Central memory CD8-positive, alpha-beta T cell (primary cell): Measurements from ENCODE around the gene AOX1.
"Not testable (repeated sequence)": the region's sequence is repeated elsewhere in the genome, so short reads cannot be mapped to it uniquely, and the experiment has no call there.

ENCODE experiments used
- ATAC-seq: fragments of 150-1000 bp; cut with Tn5 transposase; replicated peaks from 2 replicates; pipeline ENCODE4 v1.10.0; 2022; ENCODE audit warnings: mild to moderate bottlenecking, moderate FRiP score, moderate number of reproducible peaks; ENCODE audit not compliant: poor library complexity, severe bottlenecking; ENCODE audit errors: extremely low read depth
- DNase-seq, 2 donors: peaks; one replicate each; pipeline ENCODE4 v3.0.0; 2021; ENCODE audit warnings: low spot score in 2 of 2
- H3K27ac Mint-ChIP-seq: one replicate; pipeline ENCODE4 v1.8.0; 2022; ENCODE audit warnings: low read depth, mild to moderate bottlenecking, moderate library complexity, mixed read lengths
- H3K27me3 Mint-ChIP-seq: one replicate; pipeline ENCODE4 v1.8.0; 2022; ENCODE audit warnings: mixed read lengths
- H3K36me3 Mint-ChIP-seq: one replicate; pipeline ENCODE4 v1.8.0; 2022; ENCODE audit warnings: mild to moderate bottlenecking, moderate library complexity, mixed read lengths; ENCODE audit not compliant: insufficient read depth
- H3K4me1 Mint-ChIP-seq: one replicate; pipeline ENCODE4 v1.8.0; 2022; ENCODE audit warnings: mixed read lengths
- H3K4me3 Mint-ChIP-seq: one replicate; pipeline ENCODE4 v1.8.0; 2022; ENCODE audit warnings: mild to moderate bottlenecking, moderate library complexity, mixed read lengths
- H3K9me3 Mint-ChIP-seq: one replicate; pipeline ENCODE4 v1.8.0; 2022; ENCODE audit warnings: mixed read lengths

Gene AOX1

DNA sequence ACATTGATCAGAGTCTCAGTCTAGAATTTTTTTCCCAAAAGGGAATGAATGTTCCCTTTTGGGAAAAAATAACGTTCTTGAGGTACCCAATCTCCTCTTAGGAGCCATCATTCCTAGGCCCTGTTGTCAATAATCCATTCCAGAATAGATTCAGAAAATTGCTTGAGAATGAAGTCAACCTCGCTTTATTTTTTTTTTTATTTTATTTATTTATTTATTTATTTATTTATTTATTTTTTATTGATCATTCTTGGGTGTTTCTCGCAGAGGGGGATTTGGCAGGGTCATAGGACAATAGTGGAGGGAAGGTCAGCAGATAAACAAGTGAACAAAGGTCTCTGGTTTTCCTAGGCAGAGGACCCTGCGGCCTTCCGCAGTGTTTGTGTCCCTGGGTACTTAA lies 96.6 kb downstream of the AOX1 start:
- peaks cover 13% of the 10 kb centered on the region for H3K27me3 Mint-ChIP-seq
- not testable (repeated sequence) for DNase-seq, H3K27ac Mint-ChIP-seq, H3K4me1 Mint-ChIP-seq, H3K4me3 Mint-ChIP-seq, H3K36me3 Mint-ChIP-seq, H3K9me3 Mint-ChIP-seq, ATAC-seq

DNA sequence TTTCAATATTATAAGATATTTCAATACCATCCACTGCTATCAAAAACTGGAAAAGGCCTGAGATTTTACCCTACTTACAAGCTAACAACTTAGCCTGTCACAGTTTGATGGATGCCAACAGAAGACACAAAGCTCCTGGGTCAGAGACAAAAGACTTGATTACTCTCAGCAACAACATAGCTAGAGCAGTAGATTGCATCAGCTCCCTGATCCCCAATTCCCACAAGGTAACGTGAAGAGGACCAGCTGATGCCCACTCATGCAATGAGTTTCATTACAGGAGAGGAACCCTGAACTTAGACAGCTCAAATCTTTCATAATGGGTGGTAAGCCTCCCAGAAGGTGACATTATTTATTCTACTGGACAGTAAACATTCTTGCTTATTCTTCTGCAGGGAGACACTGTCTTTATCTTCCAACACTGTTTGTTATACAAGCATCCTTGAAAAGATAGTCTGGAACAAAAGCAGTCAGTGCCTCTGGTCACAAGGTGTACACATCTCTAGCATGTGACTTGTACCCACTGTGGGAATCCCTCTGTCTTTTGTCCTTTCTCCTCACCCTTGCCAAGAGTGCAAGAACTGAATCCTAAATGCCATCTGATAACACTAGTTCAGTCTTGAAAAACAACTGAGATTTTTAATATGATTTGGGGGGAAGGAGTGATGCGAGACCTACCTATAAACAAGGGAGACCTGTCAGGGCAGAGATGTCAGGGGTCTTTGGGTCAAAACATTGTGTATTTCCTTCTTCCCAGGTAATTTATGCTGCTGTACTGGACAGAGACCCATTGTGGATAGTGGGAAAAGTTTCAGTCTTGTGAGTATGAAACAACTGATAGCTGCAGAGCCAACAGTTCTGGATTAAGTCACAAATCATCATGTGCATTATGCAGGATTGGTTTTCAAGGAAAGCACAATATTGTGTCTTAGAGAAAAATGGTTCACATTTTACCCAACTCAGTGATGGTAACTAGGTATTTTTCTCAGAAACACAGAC lies 102.4 kb downstream of the AOX1 start:
- Mint-ChIP-seq H3K27ac (no peak overlapping the region), H3K9me3 (no peaks in the 10 kb centered on the region), H3K4me1 (no peaks in the 10 kb centered on the region), H3K4me3 (no peak overlapping the region), H3K27me3 (no peaks in the 10 kb centered on the region), H3K36me3 (peaks cover 1% of the 10 kb centered on the region)
- no peak for ATAC-seq
- DNase-seq, result no peak

DNA sequence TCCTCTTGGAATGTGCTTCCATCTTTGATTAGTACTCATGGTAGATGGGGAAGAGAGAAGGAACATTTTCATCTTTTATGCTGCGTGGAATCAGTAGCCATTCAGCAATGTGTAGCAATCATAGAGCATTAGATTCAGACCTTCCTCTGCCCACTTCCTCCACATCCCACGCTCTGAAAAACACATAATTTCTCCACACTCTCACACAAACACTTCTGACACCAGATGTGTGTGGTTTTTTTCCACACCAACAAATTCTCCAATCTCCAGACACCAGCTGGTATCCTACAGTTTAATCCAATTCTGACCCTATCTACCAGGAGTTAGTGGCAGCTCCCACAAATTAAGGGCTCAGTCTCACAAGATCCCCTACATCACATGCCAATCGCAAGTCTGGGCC lies 103.3 kb downstream of the AOX1 start:
- DNase-seq (no peak), ATAC-seq (no peak)
- H3K27me3 Mint-ChIP-seq, result no peaks in the 10 kb centered on the region
- H3K36me3 Mint-ChIP-seq, result peaks cover 1% of the 10 kb centered on the region
- H3K27ac Mint-ChIP-seq, result no peak overlapping the region
- H3K9me3 Mint-ChIP-seq, result no peaks in the 10 kb centered on the region
- no peak overlapping the region for H3K4me3 Mint-ChIP-seq
- H3K4me1 Mint-ChIP-seq, result no peaks in the 10 kb centered on the region

- DNase-seq (no peak), ATAC-seq (no peak)
- H3K27ac Mint-ChIP-seq, result no peak overlapping the region
- no peaks in the 10 kb centered on the region for H3K27me3 Mint-ChIP-seq
- no peaks in the 10 kb centered on the region for H3K9me3 Mint-ChIP-seq
- H3K4me3 Mint-ChIP-seq, result no peak overlapping the region
- no peaks in the 10 kb centered on the region for H3K36me3 Mint-ChIP-seq
- H3K4me1 Mint-ChIP-seq, result no peaks in the 10 kb centered on the region
Measured at GRCh38 chr2:200693836-200694470, 108.1 kb downstream of the AOX1 start.

- DNase-seq (no peak), ATAC-seq (no peak)
- Mint-ChIP-seq H3K4me3 (no peak overlapping the region), H3K4me1 (no peaks in the 10 kb centered on the region), H3K27me3 (no peaks in the 10 kb centered on the region), H3K36me3 (no peaks in the 10 kb centered on the region), H3K27ac (no peak overlapping the region), H3K9me3 (no peaks in the 10 kb centered on the region)
Measured at GRCh38 chr2:200695191-200695590, 109.4 kb downstream of the AOX1 start.

GRCh38 chr2:200695601-200696000 lies 109.8 kb downstream of the AOX1 start:
- Mint-ChIP-seq H3K4me3 (no peak overlapping the region), H3K9me3 (no peaks in the 10 kb centered on the region), H3K27me3 (no peaks in the 10 kb centered on the region), H3K36me3 (no peaks in the 10 kb centered on the region), H3K4me1 (no peaks in the 10 kb centered on the region), H3K27ac (no peak overlapping the region)
- no peak for DNase-seq
- no peak for ATAC-seq

GRCh38 chr2:200698217-200698616 lies 112.4 kb downstream of the AOX1 start:
- ATAC-seq, result no peak

GRCh38 chr2:200699310-200699709 lies 113.5 kb downstream of the AOX1 start:
- Mint-ChIP-seq H3K36me3 (no peaks in the 10 kb centered on the region), H3K27ac (no peak overlapping the region), H3K4me3 (no peak overlapping the region), H3K9me3 (no peaks in the 10 kb centered on the region), H3K27me3 (no peaks in the 10 kb centered on the region), H3K4me1 (peaks cover 6% of the 10 kb centered on the region)
- DNase-seq, result no peak
- ATAC-seq, result no peak

More at GRCh38 chr2:200698217-200698616, 112.4 kb downstream of the AOX1 start:
- Mint-ChIP-seq H3K4me1 (peaks cover 6% of the 10 kb centered on the region), H3K27ac (no peak overlapping the region), H3K27me3 (no peaks in the 10 kb centered on the region), H3K36me3 (no peaks in the 10 kb centered on the region), H3K4me3 (no peak overlapping the region), H3K9me3 (no peaks in the 10 kb centered on the region)
- DNase-seq, result no peak

GRCh38 chr2:200700856-200701255 lies 115.0 kb downstream of the AOX1 start:
- peaks cover 6% of the 10 kb centered on the region for H3K4me1 Mint-ChIP-seq

GRCh38 chr2:200702044-200702443 lies 116.2 kb downstream of the AOX1 start:
- ATAC-seq (no peak), DNase-seq (no peak)
- Mint-ChIP-seq H3K27ac (no peak overlapping the region), H3K4me3 (no peak overlapping the region), H3K4me1 (peaks cover 6% of the 10 kb centered on the region), H3K27me3 (no peaks in the 10 kb centered on the region), H3K36me3 (no peaks in the 10 kb centered on the region), H3K9me3 (no peaks in the 10 kb centered on the region)

More at GRCh38 chr2:200700856-200701255, 115.0 kb downstream of the AOX1 start:
- no peak overlapping the region for H3K27ac Mint-ChIP-seq
- no peak overlapping the region for H3K4me3 Mint-ChIP-seq
- DNase-seq, result no peak
- H3K9me3 Mint-ChIP-seq, result no peaks in the 10 kb centered on the region
- H3K36me3 Mint-ChIP-seq, result no peaks in the 10 kb centered on the region
- no peaks in the 10 kb centered on the region for H3K27me3 Mint-ChIP-seq
- no peak for ATAC-seq

- Mint-ChIP-seq H3K9me3 (no peaks in the 10 kb centered on the region), H3K4me1 (peaks cover 6% of the 10 kb centered on the region), H3K36me3 (no peaks in the 10 kb centered on the region), H3K27ac (no peak overlapping the region), H3K27me3 (no peaks in the 10 kb centered on the region), H3K4me3 (no peak overlapping the region)
- no peak for DNase-seq
- peak; percentile 58 for ATAC-seq
Measured at GRCh38 chr2:200702646-200703118, 116.9 kb downstream of the AOX1 start.

GRCh38 chr2:200703127-200703925 lies 117.5 kb downstream of the AOX1 start:
- H3K36me3 Mint-ChIP-seq, result no peaks in the 10 kb centered on the region
- DNase-seq (no peak), ATAC-seq (peak; percentile 52)
- no peaks in the 10 kb centered on the region for H3K9me3 Mint-ChIP-seq
- peaks cover 6% of the 10 kb centered on the region for H3K4me1 Mint-ChIP-seq
- no peaks in the 10 kb centered on the region for H3K27me3 Mint-ChIP-seq
- H3K27ac Mint-ChIP-seq, result no peak overlapping the region
- no peak overlapping the region for H3K4me3 Mint-ChIP-seq
